A549 treated with AZD9567 at 1 μM for 4 hours (cell line): ENCODE results near the gene TCL1A. TPM values are rescaled to one million over a fixed set of nuclear protein-coding genes. Genes with fewer than 3 reads are reported as not detected.

Experiments used
- total RNA-seq: library from RNA; stranded (reverse); fragments of 200-300 nt; extraction: Qiagen RNA extraction; gene quantifications from 5 replicates; pipeline ENCODE4 v1.2.3, GENCODE V29; 2022; ENCODE audit not compliant: insufficient read depth

Gene TCL1A, protein sequence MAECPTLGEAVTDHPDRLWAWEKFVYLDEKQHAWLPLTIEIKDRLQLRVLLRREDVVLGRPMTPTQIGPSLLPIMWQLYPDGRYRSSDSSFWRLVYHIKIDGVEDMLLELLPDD
- total RNA-seq = not detected in 5 replicates

DNA sequence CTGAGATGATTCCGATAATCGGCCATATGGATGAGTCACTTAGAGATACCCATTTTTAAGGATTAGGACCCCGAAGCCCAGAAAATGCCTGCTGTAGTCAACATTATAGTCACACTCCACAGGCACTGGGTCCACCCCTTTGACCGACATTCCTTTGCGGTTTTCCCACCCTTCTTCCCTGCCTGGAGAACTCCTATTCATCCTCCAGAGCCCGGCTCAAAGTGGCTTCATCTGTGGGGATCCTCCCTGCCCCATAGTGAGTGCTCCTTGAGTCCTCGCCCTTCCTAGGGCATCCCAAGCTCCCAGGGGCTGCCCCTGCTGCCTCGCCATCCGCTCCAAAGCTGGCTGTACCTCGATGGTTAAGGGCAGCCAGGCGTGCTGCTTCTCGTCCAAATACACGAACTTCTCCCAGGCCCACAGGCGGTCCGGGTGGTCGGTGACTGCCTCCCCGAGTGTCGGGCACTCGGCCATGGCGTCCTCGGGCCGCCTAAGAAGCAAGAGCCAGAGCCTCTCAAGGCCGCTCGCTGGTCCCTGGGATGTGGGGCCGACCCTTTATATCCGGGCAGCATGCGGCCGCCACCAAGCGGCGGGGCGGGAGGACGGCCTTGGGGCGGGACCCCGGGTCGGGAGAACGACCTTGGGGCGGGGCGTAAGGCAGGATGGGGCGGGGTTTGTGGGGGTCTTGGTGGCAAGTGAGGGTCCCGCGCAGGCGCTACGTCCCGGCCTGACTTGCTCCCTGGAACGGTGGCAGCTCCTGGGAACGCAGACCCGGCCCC, at the start of gene TCL1A:
Gene TCL1A (minus strand): TSS at position 530 of the 776 bp plus-strand sequence. CDS start 59 bp downstream, at position 471.

DNA sequence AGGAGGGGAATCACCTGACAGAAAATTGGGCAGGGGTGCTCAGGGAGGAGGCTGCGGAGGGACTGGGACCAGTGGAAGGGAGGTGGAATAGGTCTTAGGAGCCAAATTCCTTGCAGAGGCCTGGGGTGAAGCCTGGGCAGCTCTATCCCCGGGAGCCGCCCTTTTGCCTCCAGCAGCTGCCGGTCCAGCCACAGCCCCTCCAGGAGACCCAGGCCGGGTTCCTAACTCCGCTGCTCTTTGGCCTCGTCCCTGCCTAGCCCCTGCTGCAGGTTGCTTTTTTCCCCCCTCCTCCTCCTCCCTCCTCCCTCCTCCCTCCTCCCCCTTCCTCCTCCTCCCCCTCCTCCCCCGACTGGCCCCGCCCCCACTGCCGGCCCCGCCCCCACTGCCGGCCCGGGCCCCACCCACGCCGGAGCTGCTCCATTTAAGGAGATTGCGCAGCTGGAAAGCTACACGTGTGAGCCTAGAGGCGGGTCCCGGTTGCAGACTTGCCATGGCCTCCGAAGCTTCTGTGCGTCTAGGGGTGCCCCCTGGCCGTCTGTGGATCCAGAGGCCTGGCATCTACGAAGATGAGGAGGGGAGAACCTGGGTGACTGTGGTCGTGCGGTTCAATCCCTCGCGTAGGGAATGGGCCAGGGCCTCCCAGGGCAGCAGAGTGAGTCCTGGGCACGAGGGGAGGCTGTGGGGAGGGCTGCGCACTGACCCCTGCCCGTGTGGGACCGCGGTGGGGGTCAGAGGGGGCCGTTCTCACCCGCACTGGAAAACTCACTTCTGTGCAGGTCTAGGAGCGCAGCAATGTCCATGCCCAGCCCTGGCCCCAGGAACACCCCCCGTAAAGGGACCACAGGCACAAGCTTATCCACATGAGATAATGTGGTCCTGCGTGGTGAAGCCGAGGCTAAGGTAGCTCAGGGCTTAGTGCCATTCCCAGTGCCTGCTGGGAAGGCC, 27.7 kb downstream of the TCL1A start, which contains the start of gene TCL1B:
Gene TCL1B (plus strand): TSS at position 449 of the 945 bp plus-strand sequence. CDS start 42 bp downstream, at position 491.

Other genes with a start within 250 kb of the TCL1A start
- 0.21 to 0.55 TPM (median 0.44 TPM) in 5 replicates for gene SYNE3, start 197.5 kb downstream of the TCL1A start, total RNA-seq
- 69.6 to 75.5 TPM (median 70.9 TPM) in 5 replicates for gene GLRX5, start 179.1 kb downstream of the TCL1A start, total RNA-seq
- not detected in 5 replicates for gene TCL1B, start 27.7 kb downstream of the TCL1A start, total RNA-seq
- gene TUNAR, start 162.7 kb upstream of the TCL1A start, total RNA-seq = not detected in 5 replicates